Retinal pigment epithelial cell (primary cell): Measurements from ENCODE around the gene CEACAM3.

Source experiments
- DNase-seq: peaks from one replicate; pipeline ENCODE4 v3.0.0-alpha.2; 2010; ENCODE audit warnings: low read depth
- H3K4me3 ChIP-seq: 2 replicates; pipeline ENCODE4 v1.5.1; 2011; ENCODE audit warnings: mild to moderate bottlenecking, low read length, control low read depth, moderate library complexity
- TF ChIP-seq, protein P1 (sequence below): conservative IDR thresholded peaks from 2 replicates; pipeline ENCODE4 v1.5.1; 2011; ENCODE audit warnings: low read depth, low read length, control low read depth, inconsistent platforms

CEACAM3 gene

GRCh38 chr19:41853768-41854167 lies 57.4 kb downstream of the CEACAM3 start:
- H3K4me3 ChIP-seq = no peak overlapping the region
- no peak for DNase-seq
- TF ChIP-seq, protein P1, sequence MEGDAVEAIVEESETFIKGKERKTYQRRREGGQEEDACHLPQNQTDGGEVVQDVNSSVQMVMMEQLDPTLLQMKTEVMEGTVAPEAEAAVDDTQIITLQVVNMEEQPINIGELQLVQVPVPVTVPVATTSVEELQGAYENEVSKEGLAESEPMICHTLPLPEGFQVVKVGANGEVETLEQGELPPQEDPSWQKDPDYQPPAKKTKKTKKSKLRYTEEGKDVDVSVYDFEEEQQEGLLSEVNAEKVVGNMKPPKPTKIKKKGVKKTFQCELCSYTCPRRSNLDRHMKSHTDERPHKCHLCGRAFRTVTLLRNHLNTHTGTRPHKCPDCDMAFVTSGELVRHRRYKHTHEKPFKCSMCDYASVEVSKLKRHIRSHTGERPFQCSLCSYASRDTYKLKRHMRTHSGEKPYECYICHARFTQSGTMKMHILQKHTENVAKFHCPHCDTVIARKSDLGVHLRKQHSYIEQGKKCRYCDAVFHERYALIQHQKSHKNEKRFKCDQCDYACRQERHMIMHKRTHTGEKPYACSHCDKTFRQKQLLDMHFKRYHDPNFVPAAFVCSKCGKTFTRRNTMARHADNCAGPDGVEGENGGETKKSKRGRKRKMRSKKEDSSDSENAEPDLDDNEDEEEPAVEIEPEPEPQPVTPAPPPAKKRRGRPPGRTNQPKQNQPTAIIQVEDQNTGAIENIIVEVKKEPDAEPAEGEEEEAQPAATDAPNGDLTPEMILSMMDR = no peak

DNA sequence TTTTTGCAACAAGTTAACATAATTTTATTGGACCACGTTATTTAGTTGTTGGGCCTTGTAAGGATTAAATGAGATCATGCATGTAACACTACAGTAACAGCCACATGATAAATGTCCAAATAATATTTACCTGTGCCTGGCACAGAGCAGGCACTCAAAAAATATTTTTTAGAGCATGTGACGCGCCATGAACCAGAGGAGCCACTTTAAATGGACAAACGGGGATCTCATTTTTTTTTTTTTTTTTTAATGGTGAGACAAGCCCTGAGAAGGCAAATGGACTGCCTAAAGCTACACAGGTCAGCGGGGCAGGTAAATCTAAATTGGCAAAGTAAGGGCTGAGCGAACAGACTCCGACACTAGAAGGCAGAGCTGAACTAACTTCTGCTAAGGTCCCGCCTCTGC lies 62.8 kb downstream of the CEACAM3 start:
- peak overlapping the region; percentile 96 for H3K4me3 ChIP-seq
- TF ChIP-seq, protein P1 = no peak

DNA sequence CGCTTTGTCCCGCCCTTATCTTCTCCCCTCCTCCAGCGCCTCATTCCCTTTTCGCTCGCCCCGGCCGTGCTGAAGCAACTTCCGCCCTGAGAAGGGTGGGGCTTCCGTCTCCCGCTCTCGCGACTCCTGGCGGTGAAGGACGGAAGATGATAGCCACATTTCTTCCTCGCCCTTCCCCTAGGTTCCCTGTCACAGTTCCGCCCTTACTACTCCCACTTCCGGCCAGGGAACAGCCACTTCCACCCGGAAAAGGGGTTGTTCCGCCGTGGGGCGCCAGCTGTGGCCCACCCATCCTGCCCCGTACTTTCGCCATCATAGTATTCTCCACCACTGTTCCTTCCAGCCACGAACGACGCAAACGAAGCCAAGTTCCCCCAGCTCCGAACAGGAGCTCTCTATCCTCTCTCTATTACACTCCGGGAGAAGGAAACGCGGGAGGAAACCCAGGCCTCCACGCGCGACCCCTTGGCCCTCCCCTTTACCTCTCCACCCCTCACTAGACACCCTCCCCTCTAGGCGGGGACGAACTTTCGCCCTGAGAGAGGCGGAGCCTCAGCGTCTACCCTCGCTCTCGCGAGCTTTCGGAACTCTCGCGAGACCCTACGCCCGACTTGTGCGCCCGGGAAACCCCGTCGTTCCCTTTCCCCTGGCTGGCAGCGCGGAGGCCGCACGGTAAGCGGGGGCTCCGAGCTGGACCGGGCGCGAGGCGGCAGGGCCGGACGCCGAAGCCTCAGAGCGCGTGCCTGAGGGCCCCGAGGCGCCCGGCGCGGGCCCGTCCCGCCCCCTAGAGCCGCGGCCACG lies 63.4 kb downstream of the CEACAM3 start, which contains the start of gene RPS19:
TSS of gene RPS19 (plus strand) at position 638 of the 801 bp plus-strand sequence. CDS start 520 bp downstream, outside the sequence.
- peak within 1 kb of the TSS; percentile 96 for H3K4me3 ChIP-seq
- peak; percentile 91 for DNase-seq
- TF ChIP-seq, protein P1 = peak; percentile 52

More for the DNA sequence above, 62.8 kb downstream of the CEACAM3 start:
- DNase-seq = no peak

GRCh38 chr19:41860419-41861115 lies 64.2 kb downstream of the CEACAM3 start:
- H3K4me3 ChIP-seq = peak overlapping the region; percentile 96
- DNase-seq = no peak
- TF ChIP-seq, protein P1 = no peak
